Uterus (tissue), 2 donors: ENCODE data around the gene HMG20B.

Experiments used
- CTCF ChIP-seq, 4 experiments: fragments of 200-600 bp in 2 of 4; fragments of 450-650 bp in 2 of 4; sonication (generic) in 2 of 4; IDR thresholded peaks; one replicate each; pipeline ENCODE4 v1.5.1; 2016 to 2019; ENCODE audit warnings: antibody characterized with exemption in 4 of 4, mild to moderate bottlenecking in 2 of 4, moderate library complexity in 1 of 4
- POLR2A ChIP-seq, 2 donors: fragments of 450-650 bp; IDR thresholded peaks; one replicate each; pipeline ENCODE4 v1.6.1; 2016; ENCODE audit warnings: antibody characterized with exemption in 2 of 2, mild to moderate bottlenecking in 1 of 2, moderate library complexity in 1 of 2

GRCh38 chr19:3618811-3619630, 46.3 kb downstream of the HMG20B start:
- TF ChIP-seq POLR2A (IDR thresholded peaks at IDR 0.05) (no peak), CTCF (IDR thresholded peaks at IDR 0.05) (peak in 1 of 4 experiments; percentile 2)
